GM12864 (cell line): ENCODE results near the gene HEXD.

Source experiments
- DNase-seq: peaks from one replicate; pipeline ENCODE4 v3.0.0-alpha.2; 2011; ENCODE audit warnings: low read depth
- H3K4me3 ChIP-seq: 2 replicates; pipeline ENCODE4 v1.5.1; 2011; ENCODE audit warnings: mild to moderate bottlenecking, low read depth, low read length, control low read depth
- CTCF ChIP-seq: IDR thresholded peaks from 2 replicates; pipeline ENCODE4 v1.5.1; 2011; ENCODE audit warnings: low read depth, mild to moderate bottlenecking, moderate library complexity, low read length, control low read depth, inconsistent platforms; ENCODE audit errors: missing control alignments

Gene HEXD

GRCh38 chr17:82388922-82389283 is 29.2 kb upstream of the HEXD start:
- no peak overlapping the region for H3K4me3 ChIP-seq
- TF ChIP-seq CTCF: no peak
- DNase-seq: no peak

- no peak overlapping the region for H3K4me3 ChIP-seq
- no peak for TF ChIP-seq CTCF
- DNase-seq: no peak
These were observed 28.8 kb upstream of the HEXD start for GRCh38 chr17:82389379-82389778.

- no peak overlapping the region for H3K4me3 ChIP-seq
- no peak for TF ChIP-seq CTCF
- no peak for DNase-seq
These were observed 27.9 kb upstream of the HEXD start for GRCh38 chr17:82390015-82390859.

- no peak overlapping the region for H3K4me3 ChIP-seq
- no peak for TF ChIP-seq CTCF
These were observed 27.2 kb upstream of the HEXD start for GRCh38 chr17:82390860-82391435.

GRCh38 chr17:82391496-82392066 is 26.6 kb upstream of the HEXD start:
- no peak for DNase-seq
- TF ChIP-seq CTCF: no peak

More at GRCh38 chr17:82390860-82391435, 27.2 kb upstream of the HEXD start:
- DNase-seq: no peak

GRCh38 chr17:82392209-82392920 is 25.8 kb upstream of the HEXD start:
- DNase-seq: no peak
- no peak for TF ChIP-seq CTCF

More at GRCh38 chr17:82391496-82392066, 26.6 kb upstream of the HEXD start:
- no peak overlapping the region for H3K4me3 ChIP-seq

More at GRCh38 chr17:82392209-82392920, 25.8 kb upstream of the HEXD start:
- H3K4me3 ChIP-seq: no peak overlapping the region
